Measurements from ENCODE around the gene CYFIP2. TPM values are rescaled to one million over a fixed set of nuclear protein-coding genes. Genes with fewer than 3 reads are reported as not detected.

Gene CYFIP2
- total and polyA plus RNA-seq, 2 of the 8 experiments (the other 6 are each of a cell fraction or from before 2014, with no cell fraction given) = 45.1 to 80.6 TPM

GRCh38 chr5:157230610-157231009 lies 35.3 kb upstream of the CYFIP2 start (continued):
- no peak for TF ChIP-seq ATF2 (IDR thresholded peaks at IDR 0.05; ENCODE audit: low read length)

All from H1 (cell line).